Gastroesophageal sphincter (tissue), 4 donors: ENCODE data around the gene PGLYRP3. TPM values are rescaled to one million over a fixed set of nuclear protein-coding genes. Genes with fewer than 3 reads are reported as not detected.

Experiments
- ATAC-seq: fragments of 150-250 bp; one replicate; pipeline ENCODE4 v1.9.1; 2016; ENCODE audit warnings: mild to moderate bottlenecking, moderate library complexity
- H3K27ac ChIP-seq, 4 donors: fragments of 200-600 bp; sonication (generic) in 3 of 4; 1 replicate in 3 of 4; 2 replicates in 1 of 4; pipeline ENCODE4 v1.5.1; 2016 to 2019
- H3K27me3 ChIP-seq: fragments of 200-600 bp; sonication (generic); one replicate; pipeline ENCODE4 v1.5.1; 2019
- H3K36me3 ChIP-seq, 2 donors: fragments of 200-600 bp; sonication (generic); one replicate each; pipeline ENCODE4 v1.5.1; 2019; ENCODE audit warnings: control low read depth in 1 of 2
- H3K4me1 ChIP-seq, 3 donors: fragments of 200-600 bp; sonication (generic); 1 replicate in 2 of 3; 2 replicates in 1 of 3; pipeline ENCODE4 v1.5.1; 2016 to 2019; ENCODE audit warnings: control low read depth in 2 of 3
- H3K4me3 ChIP-seq, 2 donors: fragments of 200-600 bp; sonication (generic); one replicate each; pipeline ENCODE4 v1.5.1; 2019; ENCODE audit warnings: mild to moderate bottlenecking in 1 of 2, moderate library complexity in 1 of 2
- H3K9me3 ChIP-seq, 3 donors: fragments of 200-600 bp; sonication (generic); one replicate each; pipeline ENCODE4 v1.5.1; 2017 to 2019; ENCODE audit warnings: control low read depth in 2 of 3
- EP300 ChIP-seq: sonication (generic); formaldehyde crosslinking; IDR thresholded peaks from one replicate; pipeline ENCODE4 v1.6.1; 2017; ENCODE audit warnings: antibody characterized with exemption, mild to moderate bottlenecking
- POLR2A ChIP-seq, 2 donors: fragments of 450-650 bp; IDR thresholded peaks; one replicate each; pipeline ENCODE4 v1.6.1; 2017; ENCODE audit warnings: antibody characterized with exemption in 2 of 2, mild to moderate bottlenecking in 2 of 2, moderate library complexity in 1 of 2
- POLR2AphosphoS5 ChIP-seq: sonication (generic); formaldehyde crosslinking; IDR thresholded peaks from one replicate; pipeline ENCODE4 v1.6.1; 2017; ENCODE audit warnings: antibody characterized with exemption
- WGBS, 2 donors: methylation state at CpG; one replicate each; pipeline ENCODE4 v1.1.5; 2018; ENCODE audit warnings: low coverage in 1 of 2; 5-methylcytosine and 5-hydroxymethylcytosine counted together
- small RNA-seq, 4 donors: library from RNA; depleted of rRNA; stranded (forward); fragments of <200 nt; gene quantifications; one replicate each; pipeline ENCODE3, GENCODE V24; 2016
- total RNA-seq, 4 donors: library from RNA; depleted of rRNA; stranded (reverse); fragments of >200 nt; gene quantifications; one replicate each; pipeline ENCODE4 v1.1.0, GENCODE V29; 2016
- TF ChIP-seq, protein P1 (sequence below), 4 experiments: fragments of 200-600 bp in 2 of 4; fragments of 450-650 bp in 2 of 4; sonication (generic) in 1 of 4; IDR thresholded peaks; one replicate each; pipeline ENCODE4 v1.5.1; 2017 to 2019; ENCODE audit warnings: antibody characterized with exemption in 4 of 4, mild to moderate bottlenecking in 2 of 4, moderate library complexity in 2 of 4

PGLYRP3 gene
- total RNA-seq, 4 donors from 2014 or later = 0.45 TPM; not detected in 3

DNA sequence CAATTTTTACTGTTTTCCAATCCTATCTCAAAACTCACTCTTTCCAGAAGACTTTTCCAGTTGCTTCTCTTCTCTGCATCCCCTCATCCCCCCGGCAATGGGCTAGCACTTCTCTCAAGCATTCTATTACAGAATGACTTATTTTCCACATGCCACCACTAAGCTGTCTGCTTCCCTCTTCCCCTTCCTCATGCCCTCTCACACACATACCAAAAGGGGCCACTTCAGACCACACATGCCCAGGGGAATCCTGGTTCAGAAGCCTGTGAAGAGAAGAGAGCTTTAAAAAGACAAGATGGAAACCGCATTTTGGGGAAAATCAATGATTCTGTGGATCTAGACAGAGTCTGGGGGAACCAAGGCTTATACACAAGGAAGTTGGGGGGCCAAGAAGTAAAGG lies 61.7 kb downstream of the PGLYRP3 start:
- TF ChIP-seq POLR2A (IDR thresholded peaks at IDR 0.05) = no peak
- TF ChIP-seq EP300 = no peak
- no peak for TF ChIP-seq POLR2AphosphoS5
- TF ChIP-seq, protein P1, sequence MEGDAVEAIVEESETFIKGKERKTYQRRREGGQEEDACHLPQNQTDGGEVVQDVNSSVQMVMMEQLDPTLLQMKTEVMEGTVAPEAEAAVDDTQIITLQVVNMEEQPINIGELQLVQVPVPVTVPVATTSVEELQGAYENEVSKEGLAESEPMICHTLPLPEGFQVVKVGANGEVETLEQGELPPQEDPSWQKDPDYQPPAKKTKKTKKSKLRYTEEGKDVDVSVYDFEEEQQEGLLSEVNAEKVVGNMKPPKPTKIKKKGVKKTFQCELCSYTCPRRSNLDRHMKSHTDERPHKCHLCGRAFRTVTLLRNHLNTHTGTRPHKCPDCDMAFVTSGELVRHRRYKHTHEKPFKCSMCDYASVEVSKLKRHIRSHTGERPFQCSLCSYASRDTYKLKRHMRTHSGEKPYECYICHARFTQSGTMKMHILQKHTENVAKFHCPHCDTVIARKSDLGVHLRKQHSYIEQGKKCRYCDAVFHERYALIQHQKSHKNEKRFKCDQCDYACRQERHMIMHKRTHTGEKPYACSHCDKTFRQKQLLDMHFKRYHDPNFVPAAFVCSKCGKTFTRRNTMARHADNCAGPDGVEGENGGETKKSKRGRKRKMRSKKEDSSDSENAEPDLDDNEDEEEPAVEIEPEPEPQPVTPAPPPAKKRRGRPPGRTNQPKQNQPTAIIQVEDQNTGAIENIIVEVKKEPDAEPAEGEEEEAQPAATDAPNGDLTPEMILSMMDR (IDR thresholded peaks at IDR 0.05) = no peak
- WGBS, 2 donors = 77 to 100% methylated on average over 1 of the region's 2 CpGs
- no peaks in the 10 kb centered on the region for H3K9me3 ChIP-seq
- H3K27me3 ChIP-seq = peaks cover 27% of the 10 kb centered on the region
- no peaks in the 10 kb centered on the region for H3K4me1 ChIP-seq
- H3K27ac ChIP-seq = no peak overlapping the region
- no peaks in the 10 kb centered on the region for H3K36me3 ChIP-seq
- ATAC-seq = no peak
- H3K4me3 ChIP-seq = no peak overlapping the region

DNA sequence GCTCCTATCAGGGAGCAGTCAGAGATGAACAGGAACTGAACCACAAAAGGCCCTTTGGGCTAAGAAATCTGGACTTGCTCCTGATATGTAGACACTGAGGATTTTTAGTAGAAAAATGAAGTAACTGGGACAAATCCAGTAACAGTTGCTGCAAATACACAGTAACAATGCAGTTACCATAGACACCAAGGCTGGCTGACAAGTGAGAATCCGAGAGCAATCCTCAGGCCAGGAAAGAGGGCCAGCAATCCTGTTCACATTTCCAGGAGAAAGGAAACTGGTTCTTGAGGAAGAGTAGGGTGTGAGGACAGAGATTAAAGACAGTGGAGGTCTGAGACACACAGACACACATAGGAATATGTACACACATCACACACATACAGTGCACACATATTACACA lies 62.6 kb downstream of the PGLYRP3 start:
- Histone ChIP-seq H3K4me3 (no peak overlapping the region), H3K27me3 (peaks cover 36% of the 10 kb centered on the region), H3K36me3 (no peaks in the 10 kb centered on the region), H3K4me1 (no peaks in the 10 kb centered on the region), H3K27ac (no peak overlapping the region), H3K9me3 (no peaks in the 10 kb centered on the region)
- no peak for TF ChIP-seq EP300
- WGBS, 2 donors = 11 to 38% methylated on average over 1 of the region's 1 CpG
- ATAC-seq = no peak

DNA sequence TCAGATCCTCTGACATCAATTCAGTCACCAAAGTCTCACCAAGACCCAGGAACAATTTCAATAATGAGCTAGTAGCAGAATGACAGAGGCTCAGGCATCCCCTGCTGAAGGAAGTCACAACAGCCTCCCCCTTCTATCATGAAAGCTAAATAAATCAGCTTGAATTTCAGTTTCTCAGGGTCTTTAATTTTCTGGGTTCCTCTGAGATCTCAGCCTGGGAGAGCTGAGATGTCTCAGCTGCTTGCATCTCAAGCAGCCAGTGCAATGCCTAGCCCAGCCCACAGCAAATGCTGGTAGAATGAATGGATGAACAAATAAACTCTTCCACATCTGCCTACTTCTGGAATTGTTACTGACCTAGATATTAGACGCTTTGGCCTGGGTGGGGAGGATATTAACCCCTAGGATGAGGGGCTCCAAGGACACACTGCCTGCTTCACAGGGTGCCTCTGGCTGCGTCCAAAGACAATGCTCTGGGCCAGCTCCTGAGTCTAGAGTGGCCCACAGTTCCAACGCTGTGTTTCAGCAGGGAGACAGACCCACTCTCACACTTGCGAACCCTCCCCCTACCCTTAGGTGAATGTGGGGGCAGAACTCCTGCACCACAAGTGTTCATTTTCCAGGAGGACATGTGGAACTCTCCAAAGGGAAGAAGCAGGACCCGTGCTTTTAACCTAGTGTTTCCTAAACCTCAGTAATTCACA lies 64.4 kb downstream of the PGLYRP3 start:
- Histone ChIP-seq H3K36me3 (no peaks in the 10 kb centered on the region), H3K9me3 (no peaks in the 10 kb centered on the region), H3K27me3 (peaks cover 33% of the 10 kb centered on the region), H3K27ac (no peak overlapping the region), H3K4me1 (no peaks in the 10 kb centered on the region), H3K4me3 (no peak overlapping the region)
- ATAC-seq = no peak
- WGBS, 2 donors = 51 to 67% methylated on average over 1 to 3 of the region's 5 CpGs
- no peak for TF ChIP-seq POLR2A (IDR thresholded peaks at IDR 0.05)
- TF ChIP-seq POLR2AphosphoS5 = no peak

Small RNA genes within 50 kb of the gene (small RNA-seq; reads per million reads assigned to genes)
- 0 reads per million in 4 donors for gene RNU6-160P

Other genes starting within 250 kb of the PGLYRP3 start
- not detected for gene SPRR2B, start 241.3 kb downstream of the PGLYRP3 start, total RNA-seq
- 10 to 100 TPM in 2 of 4 donors, 1 to 10 TPM in 1, not detected in 1; 2.1 to 20.8 (median 13.5) TPM for gene SPRR2E, start 218.4 kb downstream of the PGLYRP3 start, total RNA-seq
- 10 to 100 TPM in 1 of 4 donors, 1 to 10 TPM in 1, not detected in 2; 7.7 to 12.0 TPM for gene SPRR2F, start 199.4 kb downstream of the PGLYRP3 start, total RNA-seq
- not detected for gene SPRR2G, start 162.1 kb downstream of the PGLYRP3 start, total RNA-seq
- gene LELP1, start 109.5 kb downstream of the PGLYRP3 start, total RNA-seq = not detected
- not detected for gene PRR9, start 95.4 kb downstream of the PGLYRP3 start, total RNA-seq
- not detected for gene LORICRIN, start 53.3 kb downstream of the PGLYRP3 start, total RNA-seq
- not detected for gene PGLYRP4, start 35.9 kb upstream of the PGLYRP3 start, total RNA-seq
- gene S100A9, start 44.9 kb upstream of the PGLYRP3 start, total RNA-seq = 1,000 to 10,000 TPM in 1 of 4 donors, 100 to 1,000 TPM in 2, 10 to 100 TPM in 1; 65.3 to 2,906 (median 485) TPM
- 10 to 100 TPM in 2 of 4 donors, 1 to 10 TPM in 1, not detected in 1; 1.4 to 21.1 (median 12.6) TPM for gene S100A12, start 62.7 kb upstream of the PGLYRP3 start, total RNA-seq
- gene S100A8, start 78.1 kb upstream of the PGLYRP3 start, total RNA-seq = 100 to 1,000 TPM in 2 of 4 donors, 10 to 100 TPM in 2; 13.1 to 745 (median 110) TPM
- under 1 TPM in 2 of 4 donors, not detected in 2; 0.16 to 0.79 TPM for gene S100A7A, start 103.6 kb upstream of the PGLYRP3 start, total RNA-seq
- 100 to 1,000 TPM in 1 of 4 donors, 10 to 100 TPM in 1, not detected in 2; 33.0 to 253 TPM for gene S100A7, start 147.7 kb upstream of the PGLYRP3 start, total RNA-seq
- gene S100A6, start 223.0 kb upstream of the PGLYRP3 start, total RNA-seq = 100 to 1,000 TPM; 595 to 840 (median 634) TPM
- not detected for gene S100A5, start 228.0 kb upstream of the PGLYRP3 start, total RNA-seq
- 100 to 1,000 TPM; 135 to 345 (median 259) TPM for gene S100A4, start 232.9 kb upstream of the PGLYRP3 start, total RNA-seq
- 1 to 10 TPM in 2 of 4 donors, under 1 TPM in 1, not detected in 1; 0.69 to 6.0 (median 1.1) TPM for gene S100A3, start 236.3 kb upstream of the PGLYRP3 start, total RNA-seq